AG08396 (cell line): ENCODE measurements around the gene FOXR2.

ENCODE experiments used
- DNase-seq: peaks from one replicate; pipeline ENCODE4 v3.0.0; 2012; ENCODE audit warnings: low spot score, mixed read lengths

FOXR2 gene, protein sequence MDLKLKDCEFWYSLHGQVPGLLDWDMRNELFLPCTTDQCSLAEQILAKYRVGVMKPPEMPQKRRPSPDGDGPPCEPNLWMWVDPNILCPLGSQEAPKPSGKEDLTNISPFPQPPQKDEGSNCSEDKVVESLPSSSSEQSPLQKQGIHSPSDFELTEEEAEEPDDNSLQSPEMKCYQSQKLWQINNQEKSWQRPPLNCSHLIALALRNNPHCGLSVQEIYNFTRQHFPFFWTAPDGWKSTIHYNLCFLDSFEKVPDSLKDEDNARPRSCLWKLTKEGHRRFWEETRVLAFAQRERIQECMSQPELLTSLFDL

DNA sequence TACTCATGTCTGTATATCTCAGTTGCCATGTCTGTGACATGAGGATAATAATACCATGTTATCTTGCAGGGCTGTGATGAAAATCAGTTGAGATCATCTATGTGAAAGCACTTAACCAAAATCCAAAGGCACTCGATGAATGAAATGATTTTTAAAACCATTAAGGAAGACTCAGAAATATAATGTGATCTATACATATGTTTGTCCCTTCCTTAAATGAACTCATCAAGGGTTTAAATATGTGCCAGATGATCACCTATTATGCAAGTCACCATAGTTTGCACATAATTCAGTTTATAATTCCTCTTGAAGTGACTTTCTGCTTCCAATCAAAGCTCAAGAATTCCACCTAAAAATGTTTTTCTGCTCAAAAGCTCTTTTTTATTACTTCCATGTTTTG lies at the start of gene FOXR2:
FOXR2 (plus strand) TSS at position 301 of the 400 bp plus-strand sequence. CDS start 312 bp downstream, outside the sequence.
- DNase-seq: no peak

DNA sequence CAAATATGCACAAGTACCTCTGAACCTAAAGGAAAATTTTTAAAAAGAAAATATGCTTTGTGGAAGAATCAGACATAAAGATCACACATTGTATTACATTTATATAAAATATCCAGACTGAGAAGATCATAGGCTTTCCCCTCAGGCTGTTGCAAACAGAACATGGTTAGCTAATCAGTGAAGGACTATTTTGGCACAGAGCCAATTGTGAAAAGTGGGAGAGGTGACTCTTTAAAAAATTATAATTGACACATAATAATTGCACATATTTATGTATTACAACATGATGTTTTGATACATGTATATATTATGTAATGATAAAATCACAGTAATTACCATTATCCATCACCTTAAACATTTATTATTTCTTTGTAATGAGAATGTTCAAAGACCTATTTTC lies 44.1 kb upstream of the FOXR2 start:
- no peak for DNase-seq

DNA sequence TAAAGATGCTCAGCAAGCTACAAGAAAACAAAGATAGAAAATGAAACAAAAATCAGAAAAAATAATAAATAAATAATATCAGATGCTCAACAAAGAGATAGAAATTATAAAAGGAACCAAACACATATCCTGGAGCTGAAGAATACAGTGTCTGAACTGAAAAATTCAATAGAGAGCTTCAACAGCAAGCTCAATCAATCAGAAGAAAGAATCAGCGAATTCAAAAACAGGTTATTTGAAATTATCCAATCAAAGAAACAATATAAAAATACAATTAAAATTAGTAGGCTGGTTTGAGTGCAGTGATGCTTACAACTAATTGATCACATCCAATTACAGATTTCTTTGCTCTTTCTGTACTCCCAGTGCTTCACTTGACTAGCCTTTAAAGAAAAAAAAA lies 40.8 kb upstream of the FOXR2 start:
- DNase-seq: no peak

DNA sequence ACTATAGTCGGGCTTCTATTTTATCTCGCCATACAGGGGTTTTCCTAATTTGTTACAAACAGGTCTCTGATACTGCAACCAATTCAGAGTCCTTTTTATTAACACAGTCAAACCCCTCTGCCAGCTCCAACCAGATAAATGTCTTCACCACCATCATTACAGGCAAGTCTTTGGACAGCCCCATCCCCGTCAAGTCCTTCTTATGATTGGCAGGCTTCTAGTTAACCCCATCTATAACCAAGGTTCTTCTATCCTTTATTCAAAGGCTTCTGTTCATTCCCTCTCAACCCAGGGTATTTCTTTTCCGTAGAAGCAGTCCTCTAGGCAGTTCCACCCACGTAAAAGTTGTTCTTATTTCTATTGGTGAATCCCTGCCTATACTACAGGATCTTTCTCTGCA lies 29.9 kb upstream of the FOXR2 start:
- DNase-seq: no peak

DNA sequence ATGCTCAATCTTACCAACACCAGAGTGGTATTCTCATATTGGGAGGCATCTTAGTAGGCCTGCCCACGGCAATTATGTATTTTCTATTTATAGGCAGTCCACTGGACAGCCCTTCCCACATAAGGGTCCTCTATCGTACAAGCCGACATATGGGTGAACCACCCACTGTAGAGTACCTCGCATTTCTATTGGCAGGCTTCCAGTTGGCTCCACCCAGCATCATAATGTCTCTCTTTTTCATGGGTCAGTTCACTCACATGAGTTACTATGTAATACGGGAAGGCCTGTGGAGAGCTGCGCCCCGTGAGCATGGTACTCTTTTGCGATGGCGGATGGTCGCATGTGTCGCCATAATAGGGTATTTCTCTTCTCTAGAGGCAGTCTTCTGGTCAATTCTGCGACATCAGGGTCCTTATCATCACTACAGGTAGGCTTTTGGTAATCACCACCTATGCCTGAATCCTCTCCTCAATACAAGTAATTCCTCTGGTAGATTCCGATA lies 29.4 kb upstream of the FOXR2 start:
- no peak for DNase-seq

DNA sequence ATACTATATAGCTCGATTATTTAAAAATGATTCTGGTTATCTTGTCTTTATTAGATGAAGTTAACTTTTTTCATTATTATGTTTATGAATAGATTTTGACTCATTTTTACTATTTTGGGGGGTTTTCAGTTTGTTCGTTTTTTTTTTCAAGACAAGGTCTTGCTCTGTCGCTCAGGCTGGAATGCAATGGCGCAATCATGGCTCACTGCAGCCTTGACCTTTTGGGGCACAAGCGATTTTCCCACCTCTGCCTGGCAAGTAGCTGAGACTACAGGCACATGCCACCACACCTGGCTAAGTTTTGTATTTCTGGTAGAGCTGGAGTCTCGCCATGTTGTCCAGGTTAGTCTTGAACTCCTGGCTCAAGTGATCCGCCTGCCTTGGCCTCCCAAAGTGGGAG lies 24.9 kb upstream of the FOXR2 start:
- DNase-seq: no peak

DNA sequence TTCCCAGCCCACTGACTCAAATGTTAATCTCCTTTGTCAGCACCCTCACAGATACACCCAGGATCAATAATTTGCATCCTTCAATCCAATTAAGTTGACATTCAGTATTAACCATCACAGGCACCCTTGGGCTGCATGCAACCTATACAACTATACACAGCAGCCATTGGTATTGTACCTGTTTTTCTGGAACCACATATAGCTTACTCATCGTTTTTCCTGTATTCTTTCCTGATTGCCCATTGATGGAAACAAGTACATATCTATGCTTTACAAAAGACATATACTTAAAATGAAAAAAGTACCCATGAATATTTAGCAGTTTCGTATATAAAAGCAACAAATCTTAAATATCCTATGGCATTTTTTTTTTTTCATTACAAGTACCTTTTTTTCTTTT lies 3.7 kb upstream of the FOXR2 start:
- DNase-seq: no peak

DNA sequence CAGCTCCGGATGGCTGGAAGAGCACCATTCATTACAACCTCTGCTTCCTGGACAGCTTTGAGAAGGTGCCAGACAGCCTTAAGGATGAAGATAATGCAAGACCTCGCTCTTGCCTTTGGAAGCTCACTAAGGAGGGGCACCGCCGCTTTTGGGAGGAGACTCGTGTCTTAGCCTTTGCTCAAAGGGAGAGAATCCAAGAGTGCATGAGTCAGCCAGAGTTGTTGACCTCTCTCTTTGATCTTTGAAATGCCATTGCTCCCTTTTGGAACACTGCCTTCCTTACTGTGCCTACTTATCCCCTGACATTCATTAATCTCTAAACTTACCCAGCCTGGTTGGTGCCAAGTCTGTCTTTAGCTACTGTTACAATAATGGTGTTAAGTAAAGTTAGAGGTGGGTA lies 1.2 kb downstream of the FOXR2 start:
- no peak for DNase-seq

DNA sequence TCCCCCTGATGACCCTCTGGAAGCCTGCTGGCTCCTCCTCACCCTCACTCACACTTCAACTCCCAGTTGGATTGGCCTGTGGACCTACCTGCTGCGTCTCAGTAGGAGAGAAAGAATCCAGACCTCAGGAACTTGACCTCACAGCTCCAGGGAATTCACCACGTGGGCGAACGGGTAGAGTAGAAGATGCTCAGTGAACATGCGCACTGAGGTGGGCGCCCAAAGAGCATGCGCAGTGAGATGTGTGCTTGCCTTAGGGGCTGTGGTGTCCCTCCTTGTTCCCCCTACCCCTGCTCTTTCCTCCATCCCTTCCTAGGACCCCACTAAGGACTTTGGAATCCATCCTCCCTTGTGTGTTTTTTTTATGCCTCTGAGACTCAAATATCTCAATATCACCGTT lies 12.9 kb downstream of the FOXR2 start:
- DNase-seq: no peak

DNA sequence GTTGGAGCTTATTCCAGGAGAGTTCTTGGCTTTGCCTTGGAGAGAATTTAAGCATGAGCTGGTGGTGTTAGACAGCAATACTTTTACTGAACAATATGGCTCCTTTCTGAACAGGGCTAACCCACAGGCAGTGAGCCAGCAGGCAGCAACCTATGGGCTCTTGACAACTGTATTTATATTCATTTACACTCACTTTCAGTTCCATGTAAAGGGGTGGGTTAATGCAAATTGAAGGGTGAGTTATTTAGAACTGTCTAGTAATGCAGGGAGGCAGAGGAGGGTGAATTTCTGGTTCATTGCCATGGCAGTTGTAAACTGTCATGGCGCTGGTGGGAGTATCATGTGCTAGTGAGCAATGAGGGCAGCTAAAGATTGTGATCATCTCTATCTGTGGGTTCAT lies 15.7 kb downstream of the FOXR2 start:
- no peak for DNase-seq

DNA sequence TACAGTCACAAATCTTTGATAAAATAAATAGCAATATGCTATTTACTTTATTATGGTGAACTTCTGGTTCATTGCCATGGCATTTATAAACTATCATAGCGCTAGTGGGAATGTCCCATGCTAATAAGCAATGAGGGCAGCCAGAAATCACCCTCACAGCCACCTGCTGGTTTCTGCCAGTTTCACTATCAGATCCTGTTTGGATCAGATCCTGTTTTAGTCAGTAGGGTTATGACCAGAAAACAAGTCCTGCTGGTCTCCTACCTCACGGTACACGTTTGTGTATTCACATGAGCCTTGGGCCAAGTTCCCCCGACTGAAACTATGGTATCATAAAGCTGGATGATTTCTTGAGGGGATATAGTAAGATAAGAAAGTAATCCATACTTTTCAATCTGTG lies 17.7 kb downstream of the FOXR2 start:
- DNase-seq: no peak

DNA sequence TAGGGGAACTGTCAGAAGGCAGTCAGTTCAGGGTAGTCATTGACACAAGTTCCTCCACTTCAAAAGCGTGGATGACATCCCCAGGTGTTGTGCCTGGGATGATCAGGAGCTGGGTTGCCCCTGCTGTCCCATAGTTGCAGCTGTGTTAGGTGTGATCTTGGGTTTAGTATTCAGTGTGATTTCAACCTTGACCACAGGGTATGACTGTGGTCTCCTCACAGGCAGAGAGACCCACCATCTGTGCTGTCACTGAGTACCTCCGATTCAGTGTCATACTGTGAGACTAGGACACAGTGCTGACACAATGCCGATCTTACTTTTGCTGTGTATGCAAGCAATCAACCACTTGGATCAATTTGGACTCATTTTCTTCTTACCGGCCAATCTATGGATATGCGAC lies 25.2 kb downstream of the FOXR2 start:
- no peak for DNase-seq

DNA sequence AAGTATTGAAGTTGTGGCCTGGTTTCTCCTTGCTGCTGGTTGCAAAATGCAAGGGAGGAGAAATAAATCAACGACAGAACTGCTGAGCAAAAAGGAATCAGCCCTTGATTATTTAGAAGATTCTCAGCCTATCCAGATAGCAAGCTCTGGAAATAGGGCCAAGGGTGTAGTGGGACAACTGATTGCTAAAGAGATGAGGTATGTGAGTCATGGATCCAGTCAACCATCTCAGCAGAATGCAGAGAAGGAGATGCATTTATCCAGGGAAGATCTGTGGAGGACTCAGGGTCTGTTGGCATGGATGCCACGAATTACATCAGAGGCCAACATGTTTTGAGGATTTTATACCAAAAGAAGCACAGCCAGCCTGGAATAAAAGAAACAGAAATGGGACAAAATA lies 36.7 kb downstream of the FOXR2 start:
- no peak for DNase-seq

DNA sequence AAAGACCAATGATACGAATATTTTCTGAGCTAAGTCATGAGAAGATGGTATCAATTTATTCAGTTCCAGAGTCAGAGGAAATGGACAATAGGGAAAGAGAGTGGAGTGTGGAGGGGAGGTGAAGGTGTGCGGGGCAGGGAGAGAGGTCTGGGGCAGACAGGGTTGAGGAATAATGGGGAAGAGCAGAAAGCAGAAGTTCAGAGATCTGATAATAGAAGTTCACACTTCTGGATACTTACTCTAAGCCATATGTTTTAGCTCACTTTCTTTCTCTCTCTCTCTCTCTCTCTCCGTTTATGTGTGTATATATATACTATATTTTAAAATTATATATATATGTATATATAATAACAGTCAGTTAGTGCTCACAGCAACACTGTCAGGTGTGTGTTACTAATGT lies 40.4 kb downstream of the FOXR2 start:
- DNase-seq: no peak

DNA sequence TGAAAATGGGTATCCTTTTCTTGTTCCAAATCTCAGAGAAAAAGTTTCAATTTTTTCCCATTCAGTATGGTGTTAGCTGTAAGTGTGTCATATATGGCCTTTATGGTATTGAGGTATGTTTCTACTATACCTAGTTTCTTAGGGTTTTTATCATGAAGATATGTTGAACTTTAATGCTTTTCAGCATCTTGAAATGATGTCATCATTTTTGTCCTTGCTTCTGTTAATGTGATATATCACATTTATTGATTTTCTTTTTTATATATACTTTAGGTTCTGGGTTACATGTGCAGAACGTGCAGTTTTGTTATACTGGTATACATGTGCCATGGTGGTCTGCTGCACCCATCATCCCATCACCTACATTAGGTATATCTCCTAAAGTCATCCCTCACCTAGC lies 44.9 kb downstream of the FOXR2 start:
- DNase-seq: no peak
